GM11168 (cell line): ENCODE results near the gene EAF1.
"Not testable (repeated sequence)": the region's sequence is repeated elsewhere in the genome, so short reads cannot be mapped to it uniquely, and the experiment has no call there.

Experiments used
- in situ Hi-C: fragments of 300-500 bp; cut with MboI; formaldehyde crosslinking; loops from one replicate; pipeline ENCODE4 v1.12.0; 2022; ENCODE audit warnings: low sequenced_read_pairs; ENCODE audit not compliant: unreplicated experiment

EAF1 gene

DNA sequence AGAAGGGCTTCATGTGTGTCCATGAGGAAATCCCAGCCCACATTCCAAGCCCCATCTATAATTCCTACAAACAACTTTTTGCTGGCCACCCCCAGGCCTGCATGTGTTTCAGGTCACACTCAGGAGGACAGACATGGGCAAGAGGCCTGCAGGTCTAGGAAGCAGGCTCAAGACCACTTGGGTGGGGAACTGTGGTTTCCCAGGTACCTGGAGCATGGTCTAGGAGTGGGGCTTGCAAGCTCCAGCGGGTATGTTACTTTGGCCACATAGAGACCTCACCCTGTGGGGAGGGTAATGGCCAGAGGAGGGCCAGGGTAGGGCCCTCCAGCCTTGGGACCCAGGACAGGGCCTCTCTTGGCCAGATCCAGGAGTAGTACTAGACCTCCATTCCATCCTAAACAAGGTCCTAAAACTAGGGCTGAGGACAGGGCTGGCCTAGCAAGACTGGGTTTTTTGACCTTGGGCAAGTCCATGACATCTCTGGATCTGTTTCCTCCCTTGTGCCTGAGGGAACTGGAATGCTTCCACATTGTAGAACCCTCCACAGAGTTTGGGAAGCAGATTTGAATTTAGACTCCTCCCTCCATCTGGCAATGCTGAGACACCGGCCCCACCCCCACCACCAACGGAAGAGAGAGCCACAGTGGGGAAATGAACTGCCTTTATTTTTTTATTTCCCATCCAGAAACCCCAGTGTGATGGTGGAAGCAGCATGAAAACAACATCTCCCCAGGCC, 22.3 kb downstream of the EAF1 start:
- in situ Hi-C loops = no loop called here

DNA sequence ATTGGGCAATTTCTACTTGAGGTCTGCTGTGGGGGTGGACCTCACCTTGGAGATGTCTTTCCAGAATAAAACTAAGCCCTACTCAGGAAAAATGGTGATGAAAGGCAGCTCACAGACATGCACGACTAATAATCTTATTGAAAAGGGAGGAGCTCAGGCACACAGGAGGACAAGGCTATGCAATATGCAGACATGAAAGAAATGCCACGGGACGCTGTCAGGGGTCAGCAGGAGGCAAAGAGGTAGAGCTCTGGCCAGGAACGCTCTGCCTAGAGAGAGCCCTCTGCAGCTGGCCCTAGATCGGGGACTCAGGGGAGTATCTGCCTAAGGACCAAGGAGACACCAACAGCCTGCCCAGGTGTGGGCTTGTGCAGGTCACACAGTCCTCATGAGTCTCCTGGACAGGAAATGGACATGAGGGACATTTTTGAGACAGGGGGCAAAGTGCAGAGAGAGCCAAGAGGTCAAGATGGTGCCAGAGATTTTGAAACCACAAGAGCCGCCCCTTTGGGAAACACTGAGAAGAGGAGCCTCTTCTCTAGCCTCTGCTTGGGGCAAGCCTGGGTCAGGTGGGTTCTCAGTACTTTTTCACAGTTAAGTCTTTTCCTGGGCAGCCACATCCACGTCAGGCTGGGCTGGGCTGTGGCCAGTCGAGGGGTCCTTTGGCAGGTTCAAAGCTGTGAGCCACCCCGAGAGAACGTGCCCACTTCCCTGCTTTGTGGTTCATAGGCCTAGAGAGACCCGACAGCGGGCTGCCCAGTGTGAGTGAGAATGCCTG, 23.2 kb downstream of the EAF1 start:
- in situ Hi-C loops = no loop called here

DNA sequence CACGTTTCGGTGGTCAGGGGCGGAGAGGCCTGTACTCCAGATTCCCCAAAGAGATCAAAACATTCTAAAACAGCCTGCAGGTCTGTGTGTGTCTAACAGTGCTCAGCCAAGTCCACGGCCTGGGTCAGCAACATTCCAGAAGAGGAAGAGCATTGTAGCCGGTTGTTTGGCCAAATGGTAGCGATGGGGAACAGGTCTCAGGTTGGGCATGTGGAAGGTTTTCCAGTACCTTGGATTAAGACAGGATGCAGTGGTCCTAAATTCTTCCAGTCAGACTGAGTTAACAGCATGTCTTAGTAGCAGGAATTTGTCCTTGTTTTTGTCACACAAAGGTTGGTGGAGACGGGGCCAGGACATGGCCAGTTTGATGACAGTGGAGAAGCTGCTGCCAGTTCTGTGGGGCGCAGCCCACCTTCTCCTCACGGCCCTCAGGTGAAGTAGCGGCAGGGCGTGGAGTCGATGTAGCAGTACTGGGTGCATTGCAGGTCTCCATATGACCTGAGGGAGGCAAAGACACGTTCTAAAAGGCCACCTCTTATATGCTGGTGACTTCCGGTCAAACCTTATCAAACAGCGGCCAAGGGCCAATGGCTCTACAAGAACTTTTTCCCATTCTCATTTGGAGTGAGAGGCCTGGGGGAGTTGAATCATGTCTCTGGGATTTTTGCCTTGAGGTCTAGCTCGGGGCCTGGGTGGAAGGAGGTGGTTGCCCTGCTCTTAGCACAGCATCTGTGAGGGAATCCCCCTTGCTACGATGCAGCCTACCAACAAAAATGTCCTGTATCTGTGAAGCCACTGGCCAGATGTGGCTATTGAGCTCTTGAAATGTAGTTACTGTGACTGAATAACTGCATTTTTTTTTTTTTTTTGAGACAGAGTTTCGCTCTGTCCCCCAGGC, 24.1 kb downstream of the EAF1 start:
- in situ Hi-C loops = no loop called here

DNA sequence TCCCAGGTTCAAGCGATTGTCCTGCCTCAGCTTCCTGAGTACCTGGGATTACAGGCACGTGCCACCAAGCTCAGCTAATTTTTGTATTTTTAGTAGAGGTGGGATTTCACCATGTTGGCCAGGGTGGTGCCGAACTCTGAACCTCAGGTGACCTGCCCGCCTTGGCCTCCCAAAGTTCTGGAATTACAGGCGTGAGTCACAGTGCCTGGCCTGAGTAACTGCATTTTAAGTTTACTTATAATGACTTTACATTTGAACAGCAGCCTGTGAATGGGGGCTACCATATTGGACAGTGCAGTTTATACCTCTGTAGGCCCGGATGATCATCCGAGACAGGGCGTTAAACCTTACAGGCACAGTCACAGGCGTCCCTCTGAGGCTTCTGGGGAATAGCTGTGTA, 24.8 kb downstream of the EAF1 start:
- in situ Hi-C loops = no loop called here

- in situ Hi-C loops = no loop called here
These were observed 25.6 kb downstream of the EAF1 start for GRCh38 chr3:15452961-15453360.

GRCh38 chr3:15453501-15453900, 26.1 kb downstream of the EAF1 start:
- in situ Hi-C loops = no loop called here

DNA sequence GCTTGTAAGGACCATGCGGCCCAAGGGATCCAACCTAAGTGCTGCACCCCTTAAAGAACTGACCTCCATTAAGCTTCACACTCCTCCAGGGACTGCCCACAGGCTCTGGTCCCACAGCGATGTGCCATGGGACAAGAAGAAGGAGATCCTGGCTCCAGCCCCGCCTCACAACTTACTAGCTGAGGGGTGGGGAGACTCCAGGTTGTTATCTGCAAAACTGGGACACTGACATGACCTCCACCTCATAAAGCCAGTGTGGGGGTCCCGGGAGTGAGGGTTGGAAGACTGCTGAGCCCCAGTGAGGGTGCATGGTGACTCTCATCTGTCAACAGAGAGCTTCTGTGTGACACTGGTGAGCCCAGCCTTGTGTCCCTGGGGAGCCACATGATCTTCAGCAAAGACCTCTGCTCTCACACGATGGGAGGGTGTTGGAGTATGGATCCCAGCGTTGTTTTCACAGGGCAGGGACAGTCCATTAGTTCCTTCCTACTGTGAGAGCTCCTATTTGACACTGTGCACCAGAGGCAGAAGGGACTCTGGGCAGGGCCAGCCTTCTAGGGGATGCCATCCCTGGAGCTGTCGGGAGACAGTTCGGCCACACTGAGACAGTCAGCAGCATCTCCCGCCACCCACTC, 26.7 kb downstream of the EAF1 start:
- in situ Hi-C loops = no loop called here

DNA sequence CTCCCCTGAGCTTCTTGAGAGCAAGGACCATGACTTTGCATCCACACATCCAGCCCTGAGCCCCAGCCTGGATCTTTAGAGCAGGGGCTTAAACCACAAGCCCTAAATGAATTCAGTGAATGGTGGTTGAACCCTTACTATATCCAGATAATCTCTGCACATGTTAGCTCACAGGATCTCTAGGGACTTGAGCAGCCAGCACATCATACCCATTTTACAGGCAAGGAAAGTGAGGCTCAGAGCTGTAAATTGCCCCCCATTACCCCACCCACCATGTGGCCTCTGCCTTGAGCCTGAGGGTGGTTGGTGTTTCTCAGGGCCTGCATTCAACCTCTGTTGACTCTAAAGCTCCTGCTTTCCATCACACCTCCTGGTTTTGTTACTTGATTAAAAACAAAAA, 27.6 kb downstream of the EAF1 start:
- in situ Hi-C loops = no loop called here

GRCh38 chr3:15455756-15456155, 28.4 kb downstream of the EAF1 start:
- in situ Hi-C loops = no loop called here

- in situ Hi-C loops = no loop called here
These were observed 28.9 kb downstream of the EAF1 start for GRCh38 chr3:15456321-15456720.

- in situ Hi-C loops = not testable (repeated sequence)
These were observed 29.5 kb downstream of the EAF1 start for GRCh38 chr3:15456915-15457314.

- in situ Hi-C loops = no loop called here
These were observed 30.9 kb downstream of the EAF1 start for GRCh38 chr3:15458212-15458780.

- in situ Hi-C loops = no loop called here
These were observed 33.6 kb downstream of the EAF1 start for GRCh38 chr3:15460891-15461531.

DNA sequence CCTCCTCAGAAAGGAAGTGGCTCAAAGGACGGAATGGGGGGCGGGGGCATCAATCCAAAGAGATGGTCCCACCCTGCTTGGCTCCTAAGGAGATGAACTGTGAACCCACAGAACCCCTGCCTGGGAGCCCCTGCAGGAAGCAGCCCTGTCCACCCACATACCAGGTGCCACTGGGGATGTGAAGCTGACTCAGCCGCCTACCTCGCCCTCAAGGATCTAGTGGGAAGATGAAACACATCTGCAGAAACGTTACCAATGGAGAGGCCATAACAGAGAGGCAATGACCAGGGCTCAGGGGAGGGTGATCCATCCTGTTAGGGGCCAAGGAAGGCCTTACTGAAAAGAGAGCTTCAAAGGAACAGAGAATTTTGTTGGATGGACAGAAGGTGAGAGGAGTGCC, 35.1 kb downstream of the EAF1 start:
- in situ Hi-C loops = no loop called here

- in situ Hi-C loops = no loop called here
These were observed 38.6 kb downstream of the EAF1 start for GRCh38 chr3:15465876-15466585.

DNA sequence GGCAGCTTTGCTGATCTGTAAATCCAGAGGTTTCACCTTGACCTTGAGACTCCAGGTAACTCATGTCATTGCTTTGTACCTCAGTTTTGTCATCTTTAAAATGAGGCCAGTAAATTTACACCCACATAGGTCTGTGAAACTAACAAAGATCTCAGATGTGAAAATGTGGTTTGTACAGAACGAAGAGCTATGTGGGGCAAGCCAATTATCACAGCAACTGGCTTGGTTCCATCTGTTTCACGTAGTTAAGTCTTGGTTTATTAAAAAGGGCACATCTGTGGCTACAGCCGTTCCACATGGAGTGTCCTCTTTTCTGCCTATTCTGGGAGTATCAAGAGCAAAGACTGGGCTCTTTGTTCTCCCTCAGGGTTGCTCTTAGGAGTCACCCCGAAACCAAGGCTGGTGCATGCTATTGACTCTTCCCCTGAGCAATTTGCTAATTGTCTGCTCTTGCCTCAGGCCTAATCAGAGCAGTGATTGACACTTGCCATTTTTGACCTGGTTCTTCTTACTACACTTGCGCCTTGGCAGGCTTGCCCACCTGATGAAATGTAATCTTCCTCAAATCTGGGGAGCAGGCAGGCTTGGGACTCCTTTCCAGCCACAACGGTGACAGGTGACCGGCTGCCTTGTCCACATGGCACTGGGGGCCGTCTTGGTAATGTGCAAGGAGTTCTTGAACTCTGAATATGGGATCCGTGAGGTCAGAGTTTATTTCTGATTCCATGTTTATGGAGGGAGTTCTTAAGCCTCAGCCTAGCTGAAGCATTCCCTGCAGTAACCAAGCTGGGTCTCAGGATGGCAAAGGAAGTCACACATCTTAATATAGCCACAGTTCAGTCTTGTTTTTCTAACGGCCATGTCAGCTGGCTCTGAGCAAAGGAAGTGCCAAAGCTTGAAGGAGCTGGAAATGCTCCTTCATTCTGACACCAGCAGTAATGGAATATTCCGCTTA, 40.1 kb downstream of the EAF1 start:
- in situ Hi-C loops = no loop called here

DNA sequence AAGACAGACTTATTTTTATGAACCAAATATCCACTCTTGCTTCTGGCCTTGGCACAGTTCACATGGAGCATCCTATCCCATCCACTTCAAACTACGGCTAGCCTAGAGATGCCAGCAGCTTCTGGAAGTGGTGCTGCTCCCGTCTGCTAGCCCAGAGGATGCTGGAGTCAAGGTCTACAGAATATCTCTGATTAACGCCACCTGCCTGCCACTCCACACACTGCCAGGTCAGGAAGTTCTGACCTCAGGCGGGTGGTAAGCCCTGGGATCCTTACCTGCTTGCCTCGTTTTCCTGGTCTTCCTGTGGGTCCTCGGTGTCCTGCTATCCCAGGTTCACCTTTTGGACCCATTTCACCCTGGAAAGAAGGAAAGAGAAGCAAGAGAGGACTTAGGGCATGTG, 42.9 kb downstream of the EAF1 start:
- in situ Hi-C loops = no loop called here

DNA sequence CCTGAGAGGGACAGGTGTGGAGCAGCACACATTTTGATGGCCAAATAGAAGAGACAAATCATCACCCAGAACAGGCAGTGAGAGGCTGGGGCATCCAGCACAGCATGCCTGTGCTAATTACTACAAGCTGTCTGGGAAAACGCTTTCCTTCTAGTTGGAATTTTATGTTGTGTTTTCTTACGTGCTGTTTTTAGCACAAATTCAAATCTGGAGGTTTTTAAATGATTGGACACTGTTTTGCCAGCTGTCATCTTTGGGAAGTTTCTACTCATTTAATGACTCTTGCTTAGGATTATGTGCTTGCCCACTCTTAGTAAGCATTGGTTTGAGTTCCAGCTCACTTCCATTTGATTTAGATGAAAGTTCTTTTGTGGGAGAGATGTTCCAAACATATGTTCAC, 43.5 kb downstream of the EAF1 start:
- in situ Hi-C loops = no loop called here
